H1 (cell line): ENCODE data around the gene ZMIZ1. TPM values are rescaled to one million over a fixed set of nuclear protein-coding genes. Genes with fewer than 3 reads are reported as not detected.

Experiments used
- CTCF ChIA-PET: fragments of 300-600 bp; sonication (Branson Sonifier 250); formaldehyde crosslinking; loops from one replicate; lab custom pipeline; 2021; ENCODE audit not compliant: partially characterized antibody; lab: Charles Lee
- POLR2A ChIA-PET: fragments of 300-600 bp; sonication (Branson Sonifier 250); formaldehyde crosslinking; loops from one replicate; lab custom pipeline; 2021; ENCODE audit warnings: inconsistent platforms; ENCODE audit not compliant: partially characterized antibody; lab: Charles Lee
- DNase-seq, 2 experiments: peaks; one replicate each; pipeline versions ENCODE4 v3.0.0 to v3.0.0-alpha.2; 2010 to 2022; ENCODE audit warnings: low spot score in 2 of 2, low read depth in 1 of 2, mixed read lengths in 1 of 2
- FAIRE-seq: peaks from 2 replicates; lab custom pipeline; 2011; peaks lifted over from hg19 to GRCh38; lab: Jason Lieb, UNC
- H2AFZ ChIP-seq: 2 replicates; pipeline ENCODE4 v1.8.1; 2012; ENCODE audit warnings: low read length, inconsistent platforms
- H2AK5ac ChIP-seq: 2 replicates; pipeline ENCODE4 v1.6.1; 2013; ENCODE audit warnings: low read depth, low read length
- H2BK120ac ChIP-seq: replicated peaks from 2 replicates; pipeline ENCODE3; 2013; ENCODE audit warnings: low read depth, low read length, inconsistent platforms
- H2BK12ac ChIP-seq: 2 replicates; pipeline ENCODE4 v1.6.1; 2013; ENCODE audit warnings: low read depth, low read length
- H2BK15ac ChIP-seq: 2 replicates; pipeline ENCODE4 v1.6.1; 2013; ENCODE audit warnings: low read length
- H2BK20ac ChIP-seq: 2 replicates; pipeline ENCODE4 v1.6.1; 2013; ENCODE audit warnings: low read length
- H2BK5ac ChIP-seq: 2 replicates; pipeline ENCODE4 v1.6.1; 2013; ENCODE audit warnings: low read depth, low read length
- H3K14ac ChIP-seq: 2 replicates; pipeline ENCODE4 v1.6.1; 2013; ENCODE audit warnings: inconsistent platforms; ENCODE audit not compliant: insufficient read length
- H3K18ac ChIP-seq: 2 replicates; pipeline ENCODE4 v1.6.1; 2013; ENCODE audit warnings: low read length; ENCODE audit errors: extremely low read depth
- H3K23ac ChIP-seq: 2 replicates; pipeline ENCODE4 v1.6.1; 2013; ENCODE audit warnings: inconsistent platforms; ENCODE audit not compliant: insufficient read length
- H3K23me2 ChIP-seq: 2 replicates; pipeline ENCODE4 v1.6.1; 2013; ENCODE audit warnings: low read depth, low read length
- H3K27ac ChIP-seq: 2 replicates; pipeline ENCODE4 v1.6.1; 2011; ENCODE audit warnings: low read depth, low read length, inconsistent platforms
- H3K27me3 ChIP-seq, 4 experiments: replicated peaks in 1 of 4; 1 replicate in 1 of 4; 2 replicates in 3 of 4; pipeline versions ENCODE4 v1.6.1 to v1.8.1; 2011 to 2013; ENCODE audit warnings: low read length in 3 of 4, mild to moderate bottlenecking in 3 of 4, inconsistent platforms in 2 of 4, mixed read lengths in 2 of 4, moderate library complexity in 1 of 4; ENCODE audit not compliant: control insufficient read depth in 3 of 4, insufficient read depth in 3 of 4; ENCODE audit errors: extremely low read depth in 1 of 4
- H3K36me3 ChIP-seq, 4 experiments: 2 replicates each; pipeline versions ENCODE4 v1.6.1 to v1.8.1; 2011 to 2013; ENCODE audit warnings: mild to moderate bottlenecking in 4 of 4, low read length in 3 of 4, moderate library complexity in 2 of 4, control low read depth in 1 of 4, inconsistent platforms in 1 of 4; ENCODE audit not compliant: insufficient read depth in 4 of 4, control insufficient read depth in 2 of 4
- H3K4ac ChIP-seq: replicated peaks from 2 replicates; pipeline ENCODE3; 2013; ENCODE audit warnings: low read length, low read depth, mixed read lengths, inconsistent platforms; ENCODE audit not compliant: insufficient read length
- H3K4me1 ChIP-seq, 4 experiments: replicated peaks in 1 of 4; 1 replicate in 1 of 4; 2 replicates in 3 of 4; pipeline versions ENCODE4 v1.6.1 to v1.8.1; 2011 to 2013; ENCODE audit warnings: low read length in 3 of 4, inconsistent platforms in 2 of 4, mixed read lengths in 1 of 4; ENCODE audit not compliant: insufficient read depth in 4 of 4, control insufficient read depth in 3 of 4
- H3K4me2 ChIP-seq, 2 experiments: 2 replicates each; pipeline versions ENCODE4 v1.6.1 to v1.8.1; 2011 to 2013; ENCODE audit warnings: low read depth in 2 of 2, low read length in 2 of 2, control low read depth in 1 of 2, inconsistent platforms in 1 of 2, mild to moderate bottlenecking in 1 of 2; ENCODE audit not compliant: insufficient read depth in 1 of 2
- H3K4me3 ChIP-seq, 4 experiments: fragments of 200-600, 300-600 bp in 1 of 4; sonication (generic), shearing (Covaris generic), sonication (Bioruptor Twin) in 1 of 4; 2 replicates each; pipeline versions ENCODE4 v1.5.1 to v1.8.1; 2011 to 2016; ENCODE audit warnings: low read length in 4 of 4, low read depth in 3 of 4, control low read depth in 2 of 4, inconsistent platforms in 2 of 4, mild to moderate bottlenecking in 2 of 4, mixed read lengths in 1 of 4, moderate library complexity in 1 of 4; ENCODE audit not compliant: insufficient read depth in 2 of 4; ENCODE audit errors: extremely low read depth in 1 of 4
- H3K56ac ChIP-seq: replicated peaks from 2 replicates; pipeline ENCODE3; 2013; ENCODE audit warnings: low read depth, mild to moderate bottlenecking, mixed read lengths, low read length, inconsistent platforms; ENCODE audit not compliant: insufficient read length
- H3K79me1 ChIP-seq: 2 replicates; pipeline ENCODE4 v1.6.1; 2013; ENCODE audit warnings: low read depth, low read length, control low read depth
- H3K79me2 ChIP-seq, 2 experiments: 2 replicates each; pipeline versions ENCODE4 v1.6.1 to v1.8.1; 2012 to 2013; ENCODE audit warnings: low read length in 2 of 2, mild to moderate bottlenecking in 2 of 2, inconsistent platforms in 1 of 2; ENCODE audit not compliant: insufficient read depth in 2 of 2, control insufficient read depth in 1 of 2
- H3K9ac ChIP-seq, 4 experiments: replicated peaks in 1 of 4; 1 replicate in 1 of 4; 2 replicates in 3 of 4; pipeline versions ENCODE4 v1.6.1 to v1.8.1; 2011 to 2013; ENCODE audit warnings: low read depth in 3 of 4, low read length in 3 of 4, control low read depth in 2 of 4, mild to moderate bottlenecking in 2 of 4, moderate library complexity in 2 of 4, inconsistent platforms in 1 of 4; ENCODE audit errors: extremely low read depth in 1 of 4
- H3K9me3 ChIP-seq, 2 experiments: 2 replicates each; pipeline versions ENCODE4 v1.6.1 to v1.8.1; 2012 to 2013; ENCODE audit warnings: mild to moderate bottlenecking in 2 of 2, moderate library complexity in 2 of 2, control low read depth in 1 of 2, inconsistent platforms in 1 of 2, low read depth in 1 of 2, low read length in 1 of 2, mixed read lengths in 1 of 2; ENCODE audit not compliant: insufficient read depth in 2 of 2
- H4K20me1 ChIP-seq, 2 experiments: replicated peaks in 1 of 2; 2 replicates each; pipeline versions ENCODE3 to v1.8.1; 2011 to 2013; ENCODE audit warnings: inconsistent platforms in 2 of 2, low read length in 2 of 2, mild to moderate bottlenecking in 1 of 2; ENCODE audit not compliant: insufficient read depth in 2 of 2, control insufficient read depth in 1 of 2
- H4K5ac ChIP-seq: 2 replicates; pipeline ENCODE4 v1.6.1; 2013; ENCODE audit warnings: low read length, low read depth, mixed read lengths, inconsistent platforms; ENCODE audit not compliant: insufficient read length
- H4K8ac ChIP-seq: 2 replicates; pipeline ENCODE4 v1.8.0; 2013; ENCODE audit warnings: mild to moderate bottlenecking, moderate library complexity, low read length, inconsistent platforms; ENCODE audit not compliant: insufficient read depth; ENCODE audit errors: extremely low read depth
- H4K91ac ChIP-seq: replicated peaks from 2 replicates; pipeline ENCODE3; 2013; ENCODE audit warnings: low read length, mixed read lengths, inconsistent platforms; ENCODE audit not compliant: insufficient read length
- CHD1 ChIP-seq: IDR thresholded peaks from 2 replicates; pipeline ENCODE4 v1.6.1; 2012; ENCODE audit warnings: low read depth, low read length, improper control_type of control experiment
- EGR1 ChIP-seq: IDR thresholded peaks from 2 replicates; pipeline ENCODE4 v1.6.1; 2011; ENCODE audit warnings: low read depth, low read length, borderline replicate concordance
- FOSL1 ChIP-seq: IDR thresholded peaks from 2 replicates; pipeline ENCODE4 v1.6.1; 2011; ENCODE audit warnings: mild to moderate bottlenecking, low read depth, low read length, moderate library complexity; ENCODE audit not compliant: insufficient read depth
- JUND ChIP-seq: IDR thresholded peaks from 2 replicates; pipeline ENCODE4 v1.6.1; 2011; ENCODE audit warnings: mild to moderate bottlenecking, improper control_type of control experiment, low read length
- KDM1A ChIP-seq: fragments of 200-600, 300-600 bp; sonication (generic); IDR thresholded peaks from 2 replicates; pipeline ENCODE4 v1.7.1; 2016; ENCODE audit warnings: mild to moderate bottlenecking, low read length, borderline replicate concordance
- KDM4A ChIP-seq: IDR thresholded peaks from one replicate; pipeline ENCODE4 v1.7.1; 2012; ENCODE audit warnings: low read depth, mild to moderate bottlenecking, moderate library complexity, low read length, inconsistent platforms; ENCODE audit not compliant: severe bottlenecking
- PHF8 ChIP-seq: fragments of 200-600 bp; sonication (generic); conservative IDR thresholded peaks from 2 replicates; pipeline ENCODE4 v1.7.1; 2012; ENCODE audit warnings: low read depth, mild to moderate bottlenecking, inconsistent platforms, low read length, moderate library complexity
- RBBP5 ChIP-seq: IDR thresholded peaks from 2 replicates; pipeline ENCODE4 v1.7.1; 2012; ENCODE audit warnings: low read depth, mild to moderate bottlenecking, inconsistent platforms, low read length, moderate library complexity, borderline replicate concordance
- SIN3A ChIP-seq, 2 experiments: IDR thresholded peaks in 1 of 2; conservative IDR thresholded peaks in 1 of 2; 2 replicates each; pipeline ENCODE4 v1.6.1; 2011 to 2012; ENCODE audit warnings: low read length in 2 of 2, improper control_type of control experiment in 1 of 2, low read depth in 1 of 2, mild to moderate bottlenecking in 1 of 2
- SP4 ChIP-seq: IDR thresholded peaks from 2 replicates; pipeline ENCODE4 v1.6.1; 2012; ENCODE audit warnings: low read length, inconsistent platforms
- WGBS, 2 experiments: shearing (Covaris generic) in 1 of 2; methylation state at CpG; one replicate each; pipeline versions ENCODE4 v1.1.6 to v1.1.7; 2013 to 2015; ENCODE audit warnings: low lambda C conversion rate in 2 of 2, mixed read lengths in 2 of 2, inconsistent platforms in 1 of 2, low coverage in 1 of 2, missing lambda C conversion rate in 1 of 2; ENCODE audit not compliant: insufficient replicate concordance in 2 of 2, insufficient coverage in 1 of 2, insufficient read length in 1 of 2; ENCODE audit errors: extremely low coverage in 1 of 2, missing lambda C conversion rate in 1 of 2; 5-methylcytosine and 5-hydroxymethylcytosine counted together
- polyA plus RNA-seq, 7 experiments: library from polyadenylated mRNA; depleted of rRNA in 3 of 7; stranded (reverse) in 5 of 7; unstranded in 2 of 7; fragments of >200 nt in 5 of 7; fragments of 200-250 nt in 2 of 7; gene quantifications; 1 replicate in 5 of 7; 2 replicates in 1 of 7; 4 replicates in 1 of 7; pipeline versions ENCODE4 v1.2.1 to v1.2.3, GENCODE V29; 2011 to 2013; ENCODE audit warnings: missing spikeins in 2 of 7, mixed read lengths in 2 of 7
- total RNA-seq: library from RNA; stranded (reverse); fragmentation: NEBNext Ultra II Directional; extraction: Animal tissue kit (Norgen Biotek cat#: 25700); gene quantifications from 2 replicates; pipeline ENCODE4 v1.2.1, GENCODE V29; 2021

Gene ZMIZ1
- total and polyA plus RNA-seq, 2 of the 8 experiments (the other 6 are each of a cell fraction or from before 2014, with no cell fraction given), result 8.1 to 28.0 TPM

GRCh38 chr10:79269443-79269842 lies 200.7 kb downstream of the ZMIZ1 start:
- Histone ChIP-seq H3K14ac (no peak overlapping the region), H3K56ac (no peak overlapping the region), H4K91ac (no peak overlapping the region), H2BK12ac (no peak overlapping the region), H3K79me1 (peaks cover 7% of the 10 kb centered on the region; the same call in 1 of the 2 replicates), H3K18ac (no peak overlapping the region), H3K79me2 (no peaks in the 10 kb centered on the region), H4K5ac (no peak overlapping the region), H2AFZ (no peak overlapping the region), H3K9ac (no peak overlapping the region), H3K4me1 (no peaks in the 10 kb centered on the region; a peak in 2 of 7 replicates), H3K9me3 (no peaks in the 10 kb centered on the region), H2BK120ac (no peak overlapping the region), H2BK20ac (no peak overlapping the region), H2BK15ac (no peak overlapping the region), H3K4me3 (no peak overlapping the region), H3K23me2 (no peaks in the 10 kb centered on the region), H4K8ac (no peak overlapping the region), H4K20me1 (peaks cover 11 to 14% of the 10 kb centered on the region in 2 experiments), H3K4ac (no peak overlapping the region), H3K23ac (no peak overlapping the region), H3K27me3 (no peaks in the 10 kb centered on the region), H2AK5ac (no peak overlapping the region), H3K36me3 (peaks cover 0 to 3% (median 0%) of the 10 kb centered on the region in 4 experiments; a peak in 1 of 8 replicates), H3K27ac (no peak overlapping the region), H2BK5ac (no peak overlapping the region), H3K4me2 (no peak overlapping the region)
- TF ChIP-seq KDM4A (no peak), JUND (no peak), RBBP5 (no peak), SP4 (no peak), SIN3A (conservative IDR thresholded peaks at IDR 0.05 in 1 of 2, IDR thresholded peaks at IDR 0.05 in 1 of 2; ENCODE audit: low read depth in 1 of 2, low read length in 2 of 2) (no peak), EGR1 (no peak), PHF8 (no peak), CHD1 (no peak), KDM1A (no peak), FOSL1 (no peak)
- DNase-seq, result no peak
- WGBS, 2 experiments, result 92% methylated on average over 6 of the region's 6 CpGs; no CpG with 5 or more reads in 1 of the 2 experiments
- ChIA-PET CTCF (interaction anchor here (0.6 kb wide), 2 partner anchors 198 to 1240 kb away, joined by 3 to 5 read pairs; no protein-coding TSS in a partner anchor), POLR2A (interaction anchor here (0.6 kb wide), 1 partner anchor 176 kb away, joined by 3 read pairs; no protein-coding TSS in a partner anchor)
- FAIRE-seq, result no peak
